Measurements from ENCODE around the gene SLC6A6. TPM values are rescaled to one million over a fixed set of nuclear protein-coding genes. Genes with fewer than 3 reads are reported as not detected.

Gene SLC6A6
- total and polyA plus RNA-seq, 10 of the 15 experiments (the other 5 are each of a cell fraction or from before 2014, with no cell fraction given) = 5.6 to 47.0 (median 20.2) TPM

- TF ChIP-seq, protein P1, sequence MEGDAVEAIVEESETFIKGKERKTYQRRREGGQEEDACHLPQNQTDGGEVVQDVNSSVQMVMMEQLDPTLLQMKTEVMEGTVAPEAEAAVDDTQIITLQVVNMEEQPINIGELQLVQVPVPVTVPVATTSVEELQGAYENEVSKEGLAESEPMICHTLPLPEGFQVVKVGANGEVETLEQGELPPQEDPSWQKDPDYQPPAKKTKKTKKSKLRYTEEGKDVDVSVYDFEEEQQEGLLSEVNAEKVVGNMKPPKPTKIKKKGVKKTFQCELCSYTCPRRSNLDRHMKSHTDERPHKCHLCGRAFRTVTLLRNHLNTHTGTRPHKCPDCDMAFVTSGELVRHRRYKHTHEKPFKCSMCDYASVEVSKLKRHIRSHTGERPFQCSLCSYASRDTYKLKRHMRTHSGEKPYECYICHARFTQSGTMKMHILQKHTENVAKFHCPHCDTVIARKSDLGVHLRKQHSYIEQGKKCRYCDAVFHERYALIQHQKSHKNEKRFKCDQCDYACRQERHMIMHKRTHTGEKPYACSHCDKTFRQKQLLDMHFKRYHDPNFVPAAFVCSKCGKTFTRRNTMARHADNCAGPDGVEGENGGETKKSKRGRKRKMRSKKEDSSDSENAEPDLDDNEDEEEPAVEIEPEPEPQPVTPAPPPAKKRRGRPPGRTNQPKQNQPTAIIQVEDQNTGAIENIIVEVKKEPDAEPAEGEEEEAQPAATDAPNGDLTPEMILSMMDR (IDR thresholded peaks at IDR 0.05 in 2 of 3, conservative IDR thresholded peaks at IDR 0.05 in 1 of 3; ENCODE audit: control insufficient read depth in 2 of 3, extremely low read depth in 1 of 3, insufficient read depth in 1 of 3, low read depth in 3 of 3, low read length in 3 of 3) = no peak
- TF ChIP-seq HDAC6 (IDR thresholded peaks at IDR 0.05; ENCODE audit: unreplicated experiment) = no peak
- TF ChIP-seq PAX5 (IDR thresholded peaks at IDR 0.05; ENCODE audit: borderline replicate concordance, low read depth, low read length) = no peak
- no peak for TF ChIP-seq TARDBP (IDR thresholded peaks at IDR 0.05; ENCODE audit: borderline replicate concordance)
- TF ChIP-seq FOS (IDR thresholded peaks at IDR 0.05; ENCODE audit: borderline replicate concordance, extremely low read depth, insufficient read length) = no peak
- TF ChIP-seq GATAD2B (conservative IDR thresholded peaks at IDR 0.05; ENCODE audit: low read depth) = no peak
- TF ChIP-seq, protein P2, sequence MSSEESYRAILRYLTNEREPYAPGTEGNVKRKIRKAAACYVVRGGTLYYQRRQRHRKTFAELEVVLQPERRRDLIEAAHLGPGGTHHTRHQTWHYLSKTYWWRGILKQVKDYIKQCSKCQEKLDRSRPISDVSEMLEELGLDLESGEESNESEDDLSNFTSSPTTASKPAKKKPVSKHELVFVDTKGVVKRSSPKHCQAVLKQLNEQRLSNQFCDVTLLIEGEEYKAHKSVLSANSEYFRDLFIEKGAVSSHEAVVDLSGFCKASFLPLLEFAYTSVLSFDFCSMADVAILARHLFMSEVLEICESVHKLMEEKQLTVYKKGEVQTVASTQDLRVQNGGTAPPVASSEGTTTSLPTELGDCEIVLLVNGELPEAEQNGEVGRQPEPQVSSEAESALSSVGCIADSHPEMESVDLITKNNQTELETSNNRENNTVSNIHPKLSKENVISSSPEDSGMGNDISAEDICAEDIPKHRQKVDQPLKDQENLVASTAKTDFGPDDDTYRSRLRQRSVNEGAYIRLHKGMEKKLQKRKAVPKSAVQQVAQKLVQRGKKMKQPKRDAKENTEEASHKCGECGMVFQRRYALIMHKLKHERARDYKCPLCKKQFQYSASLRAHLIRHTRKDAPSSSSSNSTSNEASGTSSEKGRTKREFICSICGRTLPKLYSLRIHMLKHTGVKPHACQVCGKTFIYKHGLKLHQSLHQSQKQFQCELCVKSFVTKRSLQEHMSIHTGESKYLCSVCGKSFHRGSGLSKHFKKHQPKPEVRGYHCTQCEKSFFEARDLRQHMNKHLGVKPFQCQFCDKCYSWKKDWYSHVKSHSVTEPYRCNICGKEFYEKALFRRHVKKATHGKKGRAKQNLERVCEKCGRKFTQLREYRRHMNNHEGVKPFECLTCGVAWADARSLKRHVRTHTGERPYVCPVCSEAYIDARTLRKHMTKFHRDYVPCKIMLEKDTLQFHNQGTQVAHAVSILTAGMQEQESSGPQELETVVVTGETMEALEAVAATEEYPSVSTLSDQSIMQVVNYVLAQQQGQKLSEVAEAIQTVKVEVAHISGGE (CRISPR knock-in tag; IDR thresholded peaks at IDR 0.05) = no peak
- TF ChIP-seq, protein P3, sequence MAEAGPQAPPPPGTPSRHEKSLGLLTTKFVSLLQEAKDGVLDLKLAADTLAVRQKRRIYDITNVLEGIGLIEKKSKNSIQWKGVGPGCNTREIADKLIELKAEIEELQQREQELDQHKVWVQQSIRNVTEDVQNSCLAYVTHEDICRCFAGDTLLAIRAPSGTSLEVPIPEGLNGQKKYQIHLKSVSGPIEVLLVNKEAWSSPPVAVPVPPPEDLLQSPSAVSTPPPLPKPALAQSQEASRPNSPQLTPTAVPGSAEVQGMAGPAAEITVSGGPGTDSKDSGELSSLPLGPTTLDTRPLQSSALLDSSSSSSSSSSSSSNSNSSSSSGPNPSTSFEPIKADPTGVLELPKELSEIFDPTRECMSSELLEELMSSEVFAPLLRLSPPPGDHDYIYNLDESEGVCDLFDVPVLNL (IDR thresholded peaks at IDR 0.05; ENCODE audit: low read depth, low read length) = no peak
- no peak for TF ChIP-seq ZZZ3 (IDR thresholded peaks at IDR 0.05; ENCODE audit: control insufficient read depth, insufficient read length, low read depth)
- no peak for TF ChIP-seq EZH2 (IDR thresholded peaks at IDR 0.05; ENCODE audit: borderline replicate concordance, control insufficient read depth, low read depth, low read length)
- no peak for TF ChIP-seq IRF3 (IDR thresholded peaks at IDR 0.05)
These were observed 4.2 kb upstream of the SLC6A6 start (continued) for GRCh38 chr3:14397940-14398796.

Data from GM12878 (cell line).